NCI-H1417 treated with DMSO at 0.1 percent for 48 hours (cell line): ENCODE results near the gene EEF1AKMT3.

Experiments used
- DNase-seq: peaks from one replicate; lab custom pipeline; 2025; lab: John Stamatoyannopoulos, UW

Gene EEF1AKMT3

GRCh38 chr12:57735198-57735855 is 37.1 kb upstream of the EEF1AKMT3 start:
- DNase-seq: no peak

- no peak for DNase-seq
Measured at GRCh38 chr12:57735952-57736740, 36.3 kb upstream of the EEF1AKMT3 start.

GRCh38 chr12:57736741-57737466 is 35.5 kb upstream of the EEF1AKMT3 start:
- DNase-seq: no peak

GRCh38 chr12:57737467-57738460 is 34.6 kb upstream of the EEF1AKMT3 start:
- no peak for DNase-seq

- no peak for DNase-seq
Measured at GRCh38 chr12:57738661-57739237, 33.7 kb upstream of the EEF1AKMT3 start, which contains the start of gene AGAP2. Gene AGAP2, minus strand, starts transcription at chr12:57738742. Its CDS starts 496 bp downstream, at chr12:57738246.

GRCh38 chr12:57739387-57739786 is 33.0 kb upstream of the EEF1AKMT3 start:
- no peak for DNase-seq

GRCh38 chr12:57739914-57740538 is 32.4 kb upstream of the EEF1AKMT3 start:
- DNase-seq: no peak

- no peak for DNase-seq
Measured at GRCh38 chr12:57740656-57741412, 31.6 kb upstream of the EEF1AKMT3 start.

- DNase-seq: no peak
Measured at GRCh38 chr12:57741413-57741789, 31.0 kb upstream of the EEF1AKMT3 start.

- DNase-seq: no peak
Measured at GRCh38 chr12:57741844-57742738, 30.3 kb upstream of the EEF1AKMT3 start.

- no peak for DNase-seq
Measured at GRCh38 chr12:57743769-57744168, 28.6 kb upstream of the EEF1AKMT3 start.

GRCh38 chr12:57744194-57744776 is 28.1 kb upstream of the EEF1AKMT3 start:
- DNase-seq: no peak

- DNase-seq: peak; percentile 95
Measured at GRCh38 chr12:57744777-57745484, 27.5 kb upstream of the EEF1AKMT3 start, which contains the start of gene TSPAN31. Gene TSPAN31, plus strand, starts transcription at chr12:57745039. Its CDS starts 116 bp downstream, at chr12:57745155.

GRCh38 chr12:57745485-57745881 is 26.9 kb upstream of the EEF1AKMT3 start:
- DNase-seq: no peak

- DNase-seq: no peak
Measured at GRCh38 chr12:57746025-57746424, 26.4 kb upstream of the EEF1AKMT3 start.

- no peak for DNase-seq
Measured at GRCh38 chr12:57749061-57749460, 23.4 kb upstream of the EEF1AKMT3 start.

- no peak for DNase-seq
Measured at GRCh38 chr12:57750561-57751431, 21.6 kb upstream of the EEF1AKMT3 start.
